Fibroblast of skin of left quadriceps (primary cell): ENCODE data around the gene TMEM120A.

Source experiments
- DNase-seq, 2 experiments: peaks; one replicate each; pipeline ENCODE4 v3.0.0-alpha.2; 2013; ENCODE audit warnings: low read depth in 2 of 2

The TMEM120A gene

GRCh38 chr7:75960372-75960771 is 34.0 kb downstream of the TMEM120A start:
- no peak for DNase-seq

GRCh38 chr7:75958802-75959543 is 35.4 kb downstream of the TMEM120A start:
- no peak for DNase-seq

- DNase-seq: no peak
Observed at GRCh38 chr7:75957021-75957736, 37.2 kb downstream of the TMEM120A start.

GRCh38 chr7:75955331-75955955 is 39.0 kb downstream of the TMEM120A start:
- no peak for DNase-seq

- no peak for DNase-seq
Observed at GRCh38 chr7:75953931-75954330, 40.5 kb downstream of the TMEM120A start.

- DNase-seq: no peak
Observed at GRCh38 chr7:75953431-75953830, 41.0 kb downstream of the TMEM120A start.

GRCh38 chr7:75951506-75951905 is 42.9 kb downstream of the TMEM120A start:
- DNase-seq: peak; percentile 29 to 33

GRCh38 chr7:75950111-75950681 is 44.2 kb downstream of the TMEM120A start:
- no peak for DNase-seq

GRCh38 chr7:75948179-75948578 is 46.2 kb downstream of the TMEM120A start:
- DNase-seq: no peak

- no peak for DNase-seq
Observed at GRCh38 chr7:75946207-75946855, 48.1 kb downstream of the TMEM120A start.

- DNase-seq: no peak
Observed at GRCh38 chr7:75945297-75946168, 48.9 kb downstream of the TMEM120A start.

GRCh38 chr7:75944507-75944906 is 49.9 kb downstream of the TMEM120A start:
- no peak for DNase-seq

GRCh38 chr7:75943864-75944263 is 50.5 kb downstream of the TMEM120A start:
- no peak for DNase-seq

GRCh38 chr7:75938921-75939320 is 55.5 kb downstream of the TMEM120A start:
- DNase-seq: no peak

GRCh38 chr7:75937958-75938786 is 56.2 kb downstream of the TMEM120A start:
- DNase-seq: peak; percentile 65 to 69
